ENCODE results near the gene ERAP2.

DNA sequence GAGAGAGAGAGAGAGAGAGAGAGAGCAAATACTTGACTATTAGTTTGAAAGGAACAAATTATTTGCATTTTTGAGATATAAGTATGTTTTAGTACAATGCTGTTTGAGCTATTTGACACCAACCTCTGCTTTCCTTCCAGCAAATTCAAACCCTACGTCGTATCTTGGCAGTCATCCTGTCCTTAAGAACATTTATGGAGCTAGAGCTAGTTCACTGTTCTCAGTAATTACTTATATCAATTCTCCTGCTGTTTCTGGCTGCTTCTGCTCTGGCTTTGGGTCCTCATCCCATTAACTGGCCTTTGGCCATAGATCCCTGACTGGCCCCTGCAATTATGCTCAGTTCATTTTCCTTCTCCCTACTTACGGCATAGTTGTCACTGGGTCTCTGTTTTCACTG lies 19.9 kb upstream of the ERAP2 start:
- TF ChIP-seq EZH2 (IDR thresholded peaks at IDR 0.05): no peak
- no peak for TF ChIP-seq POLR2AphosphoS5 (IDR thresholded peaks at IDR 0.05; ENCODE audit: borderline replicate concordance, low read depth, low read length)
- no peak for TF ChIP-seq FOXP2 (optimal IDR thresholded peaks at IDR 0.05; ENCODE audit: control extremely low read depth, extremely low read length, insufficient read depth)
